Heart left ventricle (tissue), 13 donors: ENCODE results near the gene PRLH.

Experiments
- POLR2A ChIP-seq, 2 donors: fragments of 450-650 bp; IDR thresholded peaks; one replicate each; pipeline ENCODE4 v1.6.1; 2017; ENCODE audit warnings: antibody characterized with exemption in 2 of 2, mild to moderate bottlenecking in 2 of 2, moderate library complexity in 2 of 2
- TF ChIP-seq, protein P1 (sequence below), 12 donors: fragments of 200-600 bp; sonication (generic) in 4 of 12; IDR thresholded peaks; one replicate each; pipeline versions ENCODE4 v1.5.0 to v1.8.0; 2018 to 2022; ENCODE audit warnings: antibody characterized with exemption in 12 of 12, mild to moderate bottlenecking in 5 of 12
- donor health status: ischemic (EF 13 %, LVEDD 7.1; RV severe dilation, severe dysfunction).
- donor health status: DM: no; HTN: yes; CAD: no.
- donor health status: DM: no; HTN: no; CAD: no.
- donor health status: ischemic (EF 25% LVEDD 6.9; RV normal size, moderate dysfunction).
- donor health status: ischemic (EF 25% LVEDD 5.7; RV mildly dilated, moderate dysfunction).
- donor health status: ischemic (EF 35%, LVEDD 5.7; RV mildly dilated, moderate dysfunction).
- donor health status: nonischemic (EF 11% LVEDD 7.7; RV severe dilation, severe dysfunction).
- donor health status: DM: yes; HTN: yes; CAD: no.
- donor health status: PGD.
- donor health status: ischemic (EF 29% LVEDD 5.4; RV normal size, mild dysfunction).
- donor health status: nonischemic (EF 23%, LVEDD 6.1; RV moderate dilation, normal function).

DNA sequence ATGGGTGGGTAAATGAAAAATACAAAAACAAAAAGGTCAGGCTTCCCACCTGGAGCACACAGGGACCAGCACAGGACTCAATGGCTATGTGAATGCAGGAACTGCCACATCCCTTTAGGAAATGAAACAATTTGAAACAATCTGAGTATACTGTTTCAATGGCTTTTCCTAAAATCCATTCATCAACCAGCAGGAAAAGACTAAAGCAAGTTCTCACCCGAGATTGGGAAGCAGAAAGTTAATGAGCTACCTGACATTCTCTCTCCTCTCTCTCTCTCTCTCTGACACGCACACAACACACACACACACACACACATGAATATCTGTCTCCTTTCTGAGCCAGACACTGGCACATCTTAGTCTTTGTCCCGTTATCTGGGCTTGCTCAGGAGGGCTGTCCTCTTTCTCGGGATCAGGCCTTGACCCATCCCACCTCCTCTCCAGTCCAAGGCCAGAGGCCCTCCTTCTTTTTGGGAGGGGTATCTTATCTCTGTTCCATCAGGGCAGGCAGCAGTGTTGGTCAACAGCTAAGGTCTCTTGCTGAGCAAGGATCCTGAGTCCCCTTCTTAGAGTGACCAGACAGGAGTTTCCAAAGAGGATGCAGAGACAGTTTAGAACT lies 49.4 kb downstream of the PRLH start:
- TF ChIP-seq POLR2A (IDR thresholded peaks at IDR 0.05) = no peak
- TF ChIP-seq, protein P1, sequence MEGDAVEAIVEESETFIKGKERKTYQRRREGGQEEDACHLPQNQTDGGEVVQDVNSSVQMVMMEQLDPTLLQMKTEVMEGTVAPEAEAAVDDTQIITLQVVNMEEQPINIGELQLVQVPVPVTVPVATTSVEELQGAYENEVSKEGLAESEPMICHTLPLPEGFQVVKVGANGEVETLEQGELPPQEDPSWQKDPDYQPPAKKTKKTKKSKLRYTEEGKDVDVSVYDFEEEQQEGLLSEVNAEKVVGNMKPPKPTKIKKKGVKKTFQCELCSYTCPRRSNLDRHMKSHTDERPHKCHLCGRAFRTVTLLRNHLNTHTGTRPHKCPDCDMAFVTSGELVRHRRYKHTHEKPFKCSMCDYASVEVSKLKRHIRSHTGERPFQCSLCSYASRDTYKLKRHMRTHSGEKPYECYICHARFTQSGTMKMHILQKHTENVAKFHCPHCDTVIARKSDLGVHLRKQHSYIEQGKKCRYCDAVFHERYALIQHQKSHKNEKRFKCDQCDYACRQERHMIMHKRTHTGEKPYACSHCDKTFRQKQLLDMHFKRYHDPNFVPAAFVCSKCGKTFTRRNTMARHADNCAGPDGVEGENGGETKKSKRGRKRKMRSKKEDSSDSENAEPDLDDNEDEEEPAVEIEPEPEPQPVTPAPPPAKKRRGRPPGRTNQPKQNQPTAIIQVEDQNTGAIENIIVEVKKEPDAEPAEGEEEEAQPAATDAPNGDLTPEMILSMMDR (IDR thresholded peaks at IDR 0.05) = no peak
